ENCODE data around the gene FOXS1.

FOXS1 gene

DNA sequence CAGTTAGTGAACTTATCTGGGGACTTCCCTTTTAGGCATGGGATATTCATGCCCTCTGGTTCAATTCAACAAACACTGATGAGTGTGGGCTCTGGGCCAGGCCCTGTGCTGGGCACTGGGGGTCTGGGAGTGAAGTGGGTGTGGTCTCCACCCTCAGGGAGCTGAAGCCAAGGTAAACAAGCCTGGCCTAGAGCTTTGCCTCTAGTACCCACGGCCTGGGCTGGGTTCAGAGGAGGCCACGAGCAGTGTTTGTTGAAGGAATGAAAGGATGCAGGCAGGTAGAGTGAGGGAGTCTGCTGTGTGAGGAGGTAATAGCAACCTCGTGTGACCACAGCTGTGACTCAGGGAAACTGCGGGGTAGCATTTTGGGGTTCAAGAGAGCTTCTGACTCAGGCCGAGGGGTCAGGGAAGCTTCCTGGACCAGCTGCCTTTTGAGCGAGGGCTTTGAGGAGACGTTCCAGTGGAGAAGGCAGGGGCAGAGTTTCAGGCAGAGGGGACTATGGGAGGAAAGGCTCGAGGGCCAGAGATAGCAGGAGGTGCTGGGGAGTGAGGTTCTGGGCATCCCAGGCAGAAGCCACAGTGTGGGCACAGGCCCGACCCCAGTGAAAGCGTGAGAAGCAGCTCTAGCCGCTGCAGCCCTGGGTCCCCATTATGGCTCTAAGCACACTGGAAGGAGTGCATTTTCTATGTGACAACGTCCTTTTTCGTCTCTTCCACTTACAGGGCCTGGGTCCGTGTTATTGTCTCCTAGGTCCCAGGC lies 20.7 kb downstream of the FOXS1 start:
- TF ChIP-seq ZNF384 (IDR thresholded peaks at IDR 0.05) (no peak), PKNOX1 (IDR thresholded peaks at IDR 0.05) (no peak), SP1 (IDR thresholded peaks at IDR 0.05) (no peak), LEF1 (IDR thresholded peaks at IDR 0.05; ENCODE audit: borderline replicate concordance) (no peak), L3MBTL2 (conservative IDR thresholded peaks at IDR 0.05) (no peak), CTBP1 (IDR thresholded peaks at IDR 0.05; ENCODE audit: borderline replicate concordance) (no peak), ARNT (IDR thresholded peaks at IDR 0.05) (no peak), HDGF (IDR thresholded peaks at IDR 0.05; ENCODE audit: borderline replicate concordance) (no peak), FOXA1 (IDR thresholded peaks at IDR 0.05) (no peak), NFRKB (IDR thresholded peaks at IDR 0.05) (no peak), FOXK2 (IDR thresholded peaks at IDR 0.05) (no peak), TARDBP (IDR thresholded peaks at IDR 0.05) (no peak), SUZ12 (IDR thresholded peaks at IDR 0.05) (no peak), BHLHE40 (IDR thresholded peaks at IDR 0.05; ENCODE audit: borderline replicate concordance) (no peak), ELF4 (IDR thresholded peaks at IDR 0.05) (no peak), FOXM1 (IDR thresholded peaks at IDR 0.05; ENCODE audit: borderline replicate concordance) (no peak)
- DNase-seq (ENCODE audit: extremely low spot score) = no peak
- ChIA-PET CTCF (interaction anchor here (0.5 kb wide), 1 partner anchor 129 kb away, joined by 3 read pairs; no protein-coding TSS in a partner anchor), POLR2A (no interaction called here)

GRCh38 chr20:31824125-31824485 lies 21.3 kb downstream of the FOXS1 start:
- POLR2A ChIA-PET = no interaction called here

GRCh38 chr20:31823360-31824124 lies 21.9 kb downstream of the FOXS1 start:
- DNase-seq (ENCODE audit: extremely low spot score) = no peak
- TF ChIP-seq NFRKB (IDR thresholded peaks at IDR 0.05) = no peak
- no peak for TF ChIP-seq TARDBP (IDR thresholded peaks at IDR 0.05)
- TF ChIP-seq SUZ12 (IDR thresholded peaks at IDR 0.05) = no peak
- no peak for TF ChIP-seq SP1 (IDR thresholded peaks at IDR 0.05)
- TF ChIP-seq HDGF (IDR thresholded peaks at IDR 0.05; ENCODE audit: borderline replicate concordance) = no peak
- TF ChIP-seq BHLHE40 (IDR thresholded peaks at IDR 0.05; ENCODE audit: borderline replicate concordance) = no peak
- TF ChIP-seq CTBP1 (IDR thresholded peaks at IDR 0.05; ENCODE audit: borderline replicate concordance) = no peak
- TF ChIP-seq ZNF384 (IDR thresholded peaks at IDR 0.05) = no peak
- no peak for TF ChIP-seq FOXM1 (IDR thresholded peaks at IDR 0.05; ENCODE audit: borderline replicate concordance)
- TF ChIP-seq PKNOX1 (IDR thresholded peaks at IDR 0.05) = no peak
- CTCF ChIA-PET = interaction anchor here (0.6 to 1.5 kb wide), 12 partner anchors 10 to 442 kb away, joined by 3 to 7 read pairs (median 3); no protein-coding TSS in a partner anchor
- POLR2A ChIA-PET = no interaction called here

More at GRCh38 chr20:31824125-31824485, 21.3 kb downstream of the FOXS1 start:
- TF ChIP-seq BHLHE40 (IDR thresholded peaks at IDR 0.05; ENCODE audit: borderline replicate concordance) (no peak), NFRKB (IDR thresholded peaks at IDR 0.05) (no peak), HDGF (IDR thresholded peaks at IDR 0.05; ENCODE audit: borderline replicate concordance) (no peak), ELF4 (IDR thresholded peaks at IDR 0.05) (no peak), TARDBP (IDR thresholded peaks at IDR 0.05) (no peak), L3MBTL2 (conservative IDR thresholded peaks at IDR 0.05) (no peak), FOXA1 (IDR thresholded peaks at IDR 0.05) (no peak), ARNT (IDR thresholded peaks at IDR 0.05) (no peak), PKNOX1 (IDR thresholded peaks at IDR 0.05) (no peak)
- no peak for DNase-seq (ENCODE audit: extremely low spot score)
- CTCF ChIA-PET = interaction anchor here (0.5 to 1.5 kb wide), 4 partner anchors 15 to 134 kb away, joined by 3 to 7 read pairs (median 4); no protein-coding TSS in a partner anchor

DNA sequence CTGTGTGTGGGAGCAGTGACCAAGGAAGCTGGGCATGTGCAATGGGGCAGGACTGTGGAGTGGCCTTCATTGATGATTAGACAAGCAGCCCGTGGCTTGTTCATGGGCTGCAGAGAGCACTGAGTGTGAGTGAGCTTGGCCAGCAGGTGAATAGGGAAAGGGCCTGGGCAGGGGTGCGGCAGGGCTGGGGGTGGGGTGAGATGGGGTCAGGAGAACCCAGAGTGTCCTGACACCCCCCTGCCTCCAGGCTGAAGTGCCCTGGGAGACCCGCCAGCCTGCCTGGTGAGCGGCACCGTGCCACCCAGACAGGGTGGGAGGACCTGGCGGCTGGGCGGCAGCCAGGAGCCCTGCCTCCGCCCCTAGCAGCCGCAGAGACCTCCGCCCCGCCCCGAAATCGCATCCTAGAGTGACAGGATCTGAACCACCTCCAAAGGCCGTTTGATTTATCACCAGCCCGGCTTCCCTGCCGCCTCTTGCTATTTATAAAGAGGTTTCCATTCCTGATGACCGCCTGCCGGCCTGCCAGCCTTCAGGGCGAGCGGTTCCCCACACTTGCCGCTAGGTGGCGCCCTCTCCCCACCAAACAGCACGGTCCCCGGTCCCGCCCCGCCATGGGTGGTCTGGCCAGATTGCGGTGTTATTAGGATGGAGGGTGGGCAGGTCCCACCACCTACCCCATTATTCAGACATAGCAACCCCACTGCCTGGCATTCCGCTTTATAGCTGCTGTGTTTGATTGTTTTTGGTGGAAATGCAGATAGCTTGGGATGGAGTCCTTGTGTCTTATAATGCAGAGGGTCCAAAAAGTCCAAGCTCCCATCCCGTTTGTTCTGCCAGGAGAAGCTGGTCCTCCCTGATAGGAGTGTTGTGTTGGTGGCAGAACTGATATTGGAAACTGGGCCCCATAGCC lies 22.7 kb downstream of the FOXS1 start:
- ChIA-PET CTCF (interaction anchor here (0.6 to 1.5 kb wide), 14 partner anchors 11 to 956 kb away, joined by 3 to 7 read pairs (median 3); partner anchors contain the start of gene PDRG1), POLR2A (no interaction called here)
- TF ChIP-seq TARDBP (IDR thresholded peaks at IDR 0.05) (no peak), ARNT (IDR thresholded peaks at IDR 0.05) (no peak), PKNOX1 (IDR thresholded peaks at IDR 0.05) (peak; percentile 72)
- DNase-seq (ENCODE audit: extremely low spot score) = peak; percentile 90

DNA sequence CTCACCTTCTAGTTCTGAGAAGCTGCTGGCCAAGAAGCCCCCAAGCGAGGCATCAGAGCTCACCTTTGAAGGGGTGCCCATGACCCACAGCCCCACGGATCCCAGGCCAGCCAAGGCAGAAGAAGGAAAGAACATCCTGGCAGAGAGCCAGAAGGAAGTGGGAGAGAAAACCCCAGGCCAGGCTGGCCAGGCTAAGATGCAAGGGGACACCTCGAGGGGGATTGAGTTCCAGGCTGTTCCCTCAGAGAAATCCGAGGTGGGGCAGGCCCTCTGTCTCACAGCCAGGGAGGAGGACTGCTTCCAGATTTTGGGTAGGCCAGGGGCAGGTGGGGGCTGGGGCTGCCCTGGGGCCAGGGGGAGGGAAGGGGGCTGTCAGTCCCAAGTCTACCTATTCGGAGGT lies 24.0 kb downstream of the FOXS1 start:
- ChIA-PET CTCF (no interaction called here), POLR2A (no interaction called here)
- TF ChIP-seq FOXA1 (IDR thresholded peaks at IDR 0.05) = no peak
- no peak for TF ChIP-seq PKNOX1 (IDR thresholded peaks at IDR 0.05)
- DNase-seq (ENCODE audit: extremely low spot score) = no peak

All from HEK293T (cell line).